ENCODE measurements around the gene MLLT10. TPM values are rescaled to one million over a fixed set of nuclear protein-coding genes. Genes with fewer than 3 reads are reported as not detected.
A peak's percentile ranks its signal among the peaks of the same experiment; 100 is the strongest.

Gene MLLT10
- total and polyA plus RNA-seq, 9 of the 15 experiments (the other 6 are each of a cell fraction or from before 2014, with no cell fraction given), result 18.8 to 81.4 (median 64.2) TPM

DNA sequence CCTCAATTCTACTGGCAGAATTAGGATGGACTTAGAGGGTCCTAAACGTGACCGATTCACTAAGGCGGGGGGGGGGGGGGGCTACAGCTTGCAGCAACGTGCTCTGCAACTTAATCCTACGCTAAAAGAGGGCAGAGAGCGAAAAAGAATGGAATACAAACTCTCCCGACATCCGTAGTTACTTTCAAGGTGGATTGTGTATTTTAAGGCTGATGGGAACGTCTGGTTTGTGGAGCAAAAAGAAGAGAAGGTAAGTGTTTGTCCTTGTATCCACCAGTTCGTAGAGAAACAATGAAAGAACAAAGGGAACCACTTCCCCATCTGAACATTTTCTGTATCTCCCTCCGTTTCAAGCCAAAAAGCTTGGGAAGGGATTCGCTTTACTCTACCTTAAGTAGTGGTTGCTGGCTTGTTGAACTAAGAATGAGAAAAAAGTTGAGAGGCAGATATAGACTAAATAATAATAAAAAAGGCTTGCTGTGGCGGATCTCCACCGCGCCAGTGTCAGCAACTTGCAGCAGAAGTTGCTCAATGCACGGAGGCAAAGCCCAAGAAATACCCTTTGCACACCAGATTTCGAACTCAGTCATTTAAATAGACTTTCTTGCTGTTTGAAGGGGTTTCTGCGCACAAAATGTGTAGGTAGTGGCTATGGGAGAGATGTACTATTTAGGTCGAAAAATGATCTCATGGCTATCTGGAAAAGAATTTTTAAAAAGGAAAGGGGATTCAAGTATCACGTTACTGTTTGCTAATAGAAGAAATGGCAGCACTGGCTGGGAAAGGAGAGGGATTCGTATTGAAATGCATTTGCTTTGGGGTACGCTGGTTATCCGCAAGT, 9.3 kb upstream of the MLLT10 start (continued):
- TF ChIP-seq ZSCAN29 (IDR thresholded peaks at IDR 0.05) (no peak), RBM39 (optimal IDR thresholded peaks at IDR 0.05; ENCODE audit: low read depth, low read length) (no peak), HNRNPLL (IDR thresholded peaks at IDR 0.05; ENCODE audit: low read depth, low read length, poor library complexity, severe bottlenecking) (peak; percentile 14), MEF2A (IDR thresholded peaks at IDR 0.05; ENCODE audit: control insufficient read depth, low read depth, low read length) (no peak), BCL6 (CRISPR knock-in tag; IDR thresholded peaks at IDR 0.05) (no peak), POLR2B (IDR thresholded peaks at IDR 0.05; ENCODE audit: low read depth, partially characterized antibody) (no peak), TSC22D4 (tag; IDR thresholded peaks at IDR 0.05) (no peak), NFYB (IDR thresholded peaks at IDR 0.05; ENCODE audit: extremely low read depth, insufficient read length) (no peak), CEBPG (CRISPR knock-in tag; IDR thresholded peaks at IDR 0.05) (peak; percentile 73), CEBPG (tag; conservative IDR thresholded peaks at IDR 0.05 in 1 of 2, IDR thresholded peaks at IDR 0.05 in 1 of 2) (peak; percentile 73 to 96), BMI1 (IDR thresholded peaks at IDR 0.05; ENCODE audit: low read length) (no peak), FOXA1 (IDR thresholded peaks at IDR 0.05; ENCODE audit: borderline replicate concordance) (no peak), RFX5 (IDR thresholded peaks at IDR 0.05; ENCODE audit: low read depth, low read length) (no peak), BRF1 (IDR thresholded peaks at IDR 0.05; ENCODE audit: borderline replicate concordance, extremely low read depth, insufficient read length) (no peak), CBFA2T2 (conservative IDR thresholded peaks at IDR 0.05) (no peak), PTRF (tag; IDR thresholded peaks at IDR 0.05) (no peak), ZNF316 (IDR thresholded peaks at IDR 0.05) (no peak), ZNF584 (CRISPR knock-in tag; IDR thresholded peaks at IDR 0.05; ENCODE audit: low read depth) (0 out of 2 replicates have a peak, but pooled peaks have one; percentile 12)
- TF ChIP-seq, protein P1, sequence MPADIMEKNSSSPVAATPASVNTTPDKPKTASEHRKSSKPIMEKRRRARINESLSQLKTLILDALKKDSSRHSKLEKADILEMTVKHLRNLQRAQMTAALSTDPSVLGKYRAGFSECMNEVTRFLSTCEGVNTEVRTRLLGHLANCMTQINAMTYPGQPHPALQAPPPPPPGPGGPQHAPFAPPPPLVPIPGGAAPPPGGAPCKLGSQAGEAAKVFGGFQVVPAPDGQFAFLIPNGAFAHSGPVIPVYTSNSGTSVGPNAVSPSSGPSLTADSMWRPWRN (IDR thresholded peaks at IDR 0.05; ENCODE audit: low read depth), result no peak
- TF ChIP-seq, protein P2, sequence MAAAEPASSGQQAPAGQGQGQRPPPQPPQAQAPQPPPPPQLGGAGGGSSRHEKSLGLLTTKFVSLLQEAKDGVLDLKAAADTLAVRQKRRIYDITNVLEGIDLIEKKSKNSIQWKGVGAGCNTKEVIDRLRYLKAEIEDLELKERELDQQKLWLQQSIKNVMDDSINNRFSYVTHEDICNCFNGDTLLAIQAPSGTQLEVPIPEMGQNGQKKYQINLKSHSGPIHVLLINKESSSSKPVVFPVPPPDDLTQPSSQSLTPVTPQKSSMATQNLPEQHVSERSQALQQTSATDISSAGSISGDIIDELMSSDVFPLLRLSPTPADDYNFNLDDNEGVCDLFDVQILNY (CRISPR knock-in tag; IDR thresholded peaks at IDR 0.05), result peak; percentile 63; the same call in 1 of the 2 replicates
- TF ChIP-seq, protein P3, sequence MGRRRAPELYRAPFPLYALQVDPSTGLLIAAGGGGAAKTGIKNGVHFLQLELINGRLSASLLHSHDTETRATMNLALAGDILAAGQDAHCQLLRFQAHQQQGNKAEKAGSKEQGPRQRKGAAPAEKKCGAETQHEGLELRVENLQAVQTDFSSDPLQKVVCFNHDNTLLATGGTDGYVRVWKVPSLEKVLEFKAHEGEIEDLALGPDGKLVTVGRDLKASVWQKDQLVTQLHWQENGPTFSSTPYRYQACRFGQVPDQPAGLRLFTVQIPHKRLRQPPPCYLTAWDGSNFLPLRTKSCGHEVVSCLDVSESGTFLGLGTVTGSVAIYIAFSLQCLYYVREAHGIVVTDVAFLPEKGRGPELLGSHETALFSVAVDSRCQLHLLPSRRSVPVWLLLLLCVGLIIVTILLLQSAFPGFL (CRISPR knock-in tag; IDR thresholded peaks at IDR 0.05), result 0 out of 2 replicates have a peak, but pooled peaks have one; percentile 52
- TF ChIP-seq, protein P4, sequence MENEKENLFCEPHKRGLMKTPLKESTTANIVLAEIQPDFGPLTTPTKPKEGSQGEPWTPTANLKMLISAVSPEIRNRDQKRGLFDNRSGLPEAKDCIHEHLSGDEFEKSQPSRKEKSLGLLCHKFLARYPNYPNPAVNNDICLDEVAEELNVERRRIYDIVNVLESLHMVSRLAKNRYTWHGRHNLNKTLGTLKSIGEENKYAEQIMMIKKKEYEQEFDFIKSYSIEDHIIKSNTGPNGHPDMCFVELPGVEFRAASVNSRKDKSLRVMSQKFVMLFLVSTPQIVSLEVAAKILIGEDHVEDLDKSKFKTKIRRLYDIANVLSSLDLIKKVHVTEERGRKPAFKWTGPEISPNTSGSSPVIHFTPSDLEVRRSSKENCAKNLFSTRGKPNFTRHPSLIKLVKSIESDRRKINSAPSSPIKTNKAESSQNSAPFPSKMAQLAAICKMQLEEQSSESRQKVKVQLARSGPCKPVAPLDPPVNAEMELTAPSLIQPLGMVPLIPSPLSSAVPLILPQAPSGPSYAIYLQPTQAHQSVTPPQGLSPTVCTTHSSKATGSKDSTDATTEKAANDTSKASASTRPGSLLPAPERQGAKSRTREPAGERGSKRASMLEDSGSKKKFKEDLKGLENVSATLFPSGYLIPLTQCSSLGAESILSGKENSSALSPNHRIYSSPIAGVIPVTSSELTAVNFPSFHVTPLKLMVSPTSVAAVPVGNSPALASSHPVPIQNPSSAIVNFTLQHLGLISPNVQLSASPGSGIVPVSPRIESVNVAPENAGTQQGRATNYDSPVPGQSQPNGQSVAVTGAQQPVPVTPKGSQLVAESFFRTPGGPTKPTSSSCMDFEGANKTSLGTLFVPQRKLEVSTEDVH (IDR thresholded peaks at IDR 0.05; ENCODE audit: low read depth, partially characterized antibody), result no peak
